ENCODE measurements around the gene CPED1.

- TF ChIP-seq POLR2A (IDR thresholded peaks at IDR 0.05; ENCODE audit: low read depth, low read length): no peak
- peak in 2 of 3 experiments; percentile 23 to 50; a peak in 2 of 6 replicates for TF ChIP-seq CTCF (IDR thresholded peaks at IDR 0.05 in 2 of 3, conservative IDR thresholded peaks at IDR 0.05 in 1 of 3; ENCODE audit: control insufficient read depth in 2 of 3, extremely low read depth in 1 of 3, insufficient read depth in 1 of 3, low read depth in 3 of 3, low read length in 3 of 3)
- TF ChIP-seq POLR2AphosphoS5 (IDR thresholded peaks at IDR 0.05; ENCODE audit: low read length): no peak
- TF ChIP-seq EZH2 (IDR thresholded peaks at IDR 0.05; ENCODE audit: borderline replicate concordance, control insufficient read depth, low read depth, low read length): no peak
- no peak for TF ChIP-seq E2F4 (IDR thresholded peaks at IDR 0.05; ENCODE audit: low read depth, low read length)
Observed at GRCh38 chr7:120941064-120941463, 47.4 kb upstream of the CPED1 start.
